ENCODE data around the gene AFG1L.

The AFG1L gene

GRCh38 chr6:108465098-108465495, 170.2 kb downstream of the AFG1L start:
- no peak for TF ChIP-seq CTCF (IDR thresholded peaks at IDR 0.05; ENCODE audit: control insufficient read depth, extremely low read depth, insufficient read depth)
- no peak for DNase-seq (ENCODE audit: low read depth)
- no peak overlapping the region for H3K4me3 ChIP-seq (ENCODE audit: low read depth, low read length)

GRCh38 chr6:108468346-108468745, 173.5 kb downstream of the AFG1L start:
- DNase-seq (ENCODE audit: low read depth), result no peak
- H3K4me3 ChIP-seq (ENCODE audit: low read depth, low read length), result no peak overlapping the region
- no peak for TF ChIP-seq CTCF (IDR thresholded peaks at IDR 0.05; ENCODE audit: control insufficient read depth, extremely low read depth, insufficient read depth)

- DNase-seq (ENCODE audit: low read depth), result no peak
- no peak for TF ChIP-seq CTCF (IDR thresholded peaks at IDR 0.05; ENCODE audit: control insufficient read depth, extremely low read depth, insufficient read depth)
- H3K4me3 ChIP-seq (ENCODE audit: low read depth, low read length), result no peak overlapping the region
Observed at GRCh38 chr6:108469316-108469715, 174.5 kb downstream of the AFG1L start.

- no peak overlapping the region for H3K4me3 ChIP-seq (ENCODE audit: low read depth, low read length)
- no peak for DNase-seq (ENCODE audit: low read depth)
- no peak for TF ChIP-seq CTCF (IDR thresholded peaks at IDR 0.05; ENCODE audit: control insufficient read depth, extremely low read depth, insufficient read depth)
Observed at GRCh38 chr6:108473197-108473596, 178.3 kb downstream of the AFG1L start.

- no peak overlapping the region for H3K4me3 ChIP-seq (ENCODE audit: low read depth, low read length)
- TF ChIP-seq CTCF (IDR thresholded peaks at IDR 0.05; ENCODE audit: control insufficient read depth, extremely low read depth, insufficient read depth), result no peak
- peak; percentile 7 for DNase-seq (ENCODE audit: low read depth)
Observed at GRCh38 chr6:108476376-108476775, 181.5 kb downstream of the AFG1L start.

- H3K4me3 ChIP-seq (ENCODE audit: low read depth, low read length), result no peak overlapping the region
- no peak for DNase-seq (ENCODE audit: low read depth)
- TF ChIP-seq CTCF (IDR thresholded peaks at IDR 0.05; ENCODE audit: control insufficient read depth, extremely low read depth, insufficient read depth), result no peak
Observed at GRCh38 chr6:108476847-108477430, 182.1 kb downstream of the AFG1L start.

GRCh38 chr6:108482559-108482958, 187.7 kb downstream of the AFG1L start:
- TF ChIP-seq CTCF (IDR thresholded peaks at IDR 0.05; ENCODE audit: control insufficient read depth, extremely low read depth, insufficient read depth), result no peak
- no peak for DNase-seq (ENCODE audit: low read depth)
- H3K4me3 ChIP-seq (ENCODE audit: low read depth, low read length), result no peak overlapping the region

Data from LNCaP clone FGC (cell line).